Measurements from ENCODE around the gene SPCS1.
"Not testable (repeated sequence)": the region's sequence is repeated elsewhere in the genome, so short reads cannot be mapped to it uniquely, and the experiment has no call there.

The SPCS1 gene

DNA sequence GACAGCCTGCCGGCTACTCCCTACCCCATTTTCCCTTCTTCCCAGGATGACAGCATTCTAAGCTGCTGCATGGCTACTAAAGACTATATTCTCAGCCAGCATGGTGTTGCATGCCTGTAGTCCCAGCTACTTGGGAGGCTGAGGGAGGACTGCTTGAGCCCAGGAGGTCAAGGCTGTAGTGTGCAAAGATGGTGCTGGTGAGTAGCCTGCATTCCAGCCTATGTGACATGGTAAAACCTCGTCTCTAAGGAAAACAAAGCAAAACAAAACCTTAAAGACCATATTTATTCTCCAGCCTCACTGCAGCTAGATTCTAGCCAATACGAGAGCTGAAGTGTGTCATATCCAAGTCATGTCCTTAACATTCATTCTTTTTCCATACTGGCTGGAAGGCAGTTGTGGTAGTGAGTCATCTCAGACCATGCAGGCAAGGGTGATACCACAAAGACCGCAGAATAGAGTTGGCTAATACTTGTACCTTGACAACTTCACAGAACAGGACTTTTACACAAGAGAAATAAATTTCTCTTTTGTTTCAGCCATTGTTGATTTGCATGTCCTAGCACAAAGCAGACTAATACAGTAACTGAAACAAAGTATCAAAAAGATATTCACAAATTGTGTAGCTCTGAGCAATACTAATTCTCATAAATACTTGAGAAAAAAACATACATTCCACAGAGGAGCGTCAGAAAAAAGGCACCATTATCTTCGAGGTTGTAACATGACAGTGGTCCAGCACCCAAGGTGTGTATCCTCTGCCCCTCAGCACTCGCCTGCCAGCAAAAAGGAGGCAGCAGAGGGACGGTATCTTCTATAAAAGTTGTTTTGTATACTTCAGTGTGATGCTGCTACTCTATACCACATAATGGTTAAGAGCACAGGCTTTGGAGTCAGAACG lies 35.0 kb upstream of the SPCS1 start:
- no peak overlapping the region for H3K9ac ChIP-seq (ENCODE audit: low read depth, low read length)
- DNase-seq: no peak
- H3K36me3 ChIP-seq (ENCODE audit: insufficient read depth, low read length): peaks cover 75% of the 10 kb centered on the region

DNA sequence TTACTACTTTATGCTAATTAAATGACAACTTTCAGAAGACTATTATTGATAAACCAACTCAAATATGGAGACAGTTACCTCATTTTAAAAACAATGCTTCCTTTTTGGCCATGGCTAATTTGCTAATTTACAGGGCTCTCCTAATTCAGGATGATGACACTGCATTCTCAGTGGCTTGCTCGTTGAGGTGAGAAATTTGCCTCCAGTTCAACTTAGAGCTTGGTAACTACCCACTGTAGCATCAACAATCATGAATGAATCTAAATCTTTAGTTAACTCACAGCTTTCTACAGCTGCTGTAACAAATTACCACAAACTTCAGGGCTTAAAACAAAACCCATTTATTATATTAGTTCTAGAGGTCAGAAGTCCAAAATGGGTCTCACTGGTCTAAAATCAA lies 34.2 kb upstream of the SPCS1 start:
- Histone ChIP-seq H2AFZ (ENCODE audit: low read depth, low read length) (no peak overlapping the region), H3K4me3 (ENCODE audit: low read depth in 1 of 2, low read length in 2 of 2) (no peak overlapping the region), H3K9ac (ENCODE audit: low read depth, low read length) (no peak overlapping the region), H3K4me2 (ENCODE audit: insufficient read depth, low read length) (no peak overlapping the region), H4K20me1 (ENCODE audit: insufficient read depth, low read length) (peaks cover 20% of the 10 kb centered on the region; the same call in 1 of the 2 replicates), H3K36me3 (ENCODE audit: insufficient read depth, low read length) (peaks cover 74% of the 10 kb centered on the region), H3K4me1 (ENCODE audit: insufficient read depth, low read length) (no peaks in the 10 kb centered on the region), H3K27me3 (ENCODE audit: insufficient read depth, low read length, poor library complexity) (no peaks in the 10 kb centered on the region), H3K79me2 (ENCODE audit: insufficient read depth, low read length) (peaks cover 74% of the 10 kb centered on the region), H3K27ac (ENCODE audit: low read length) (no peak overlapping the region), H3K9me3 (ENCODE audit: insufficient read depth, low read length, severe bottlenecking) (no peaks in the 10 kb centered on the region)
- ATAC-seq (ENCODE audit: insufficient read depth, low read depth) (no peak), DNase-seq (no peak)
- TF ChIP-seq EZH2 (IDR thresholded peaks at IDR 0.05; ENCODE audit: borderline replicate concordance, low read depth, low read length, severe bottlenecking): no peak
- TF ChIP-seq, protein P1, sequence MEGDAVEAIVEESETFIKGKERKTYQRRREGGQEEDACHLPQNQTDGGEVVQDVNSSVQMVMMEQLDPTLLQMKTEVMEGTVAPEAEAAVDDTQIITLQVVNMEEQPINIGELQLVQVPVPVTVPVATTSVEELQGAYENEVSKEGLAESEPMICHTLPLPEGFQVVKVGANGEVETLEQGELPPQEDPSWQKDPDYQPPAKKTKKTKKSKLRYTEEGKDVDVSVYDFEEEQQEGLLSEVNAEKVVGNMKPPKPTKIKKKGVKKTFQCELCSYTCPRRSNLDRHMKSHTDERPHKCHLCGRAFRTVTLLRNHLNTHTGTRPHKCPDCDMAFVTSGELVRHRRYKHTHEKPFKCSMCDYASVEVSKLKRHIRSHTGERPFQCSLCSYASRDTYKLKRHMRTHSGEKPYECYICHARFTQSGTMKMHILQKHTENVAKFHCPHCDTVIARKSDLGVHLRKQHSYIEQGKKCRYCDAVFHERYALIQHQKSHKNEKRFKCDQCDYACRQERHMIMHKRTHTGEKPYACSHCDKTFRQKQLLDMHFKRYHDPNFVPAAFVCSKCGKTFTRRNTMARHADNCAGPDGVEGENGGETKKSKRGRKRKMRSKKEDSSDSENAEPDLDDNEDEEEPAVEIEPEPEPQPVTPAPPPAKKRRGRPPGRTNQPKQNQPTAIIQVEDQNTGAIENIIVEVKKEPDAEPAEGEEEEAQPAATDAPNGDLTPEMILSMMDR (IDR thresholded peaks at IDR 0.05; ENCODE audit: borderline replicate concordance, extremely low read depth, low read length, poor library complexity, severe bottlenecking): no peak

More for the DNA sequence above, 35.0 kb upstream of the SPCS1 start:
- no peaks in the 10 kb centered on the region for H3K4me1 ChIP-seq (ENCODE audit: insufficient read depth, low read length)
- H3K4me2 ChIP-seq (ENCODE audit: insufficient read depth, low read length): no peak overlapping the region
- H4K20me1 ChIP-seq (ENCODE audit: insufficient read depth, low read length): peaks cover 15% of the 10 kb centered on the region; the same call in 1 of the 2 replicates
- no peaks in the 10 kb centered on the region for H3K9me3 ChIP-seq (ENCODE audit: insufficient read depth, low read length, severe bottlenecking)
- H3K79me2 ChIP-seq (ENCODE audit: insufficient read depth, low read length): peaks cover 72% of the 10 kb centered on the region
- H3K4me3 ChIP-seq (ENCODE audit: low read depth in 1 of 2, low read length in 2 of 2): no peak overlapping the region
- 0 out of 3 replicates have a peak, but pooled peaks have one; percentile 42 for ATAC-seq (ENCODE audit: insufficient read depth, low read depth)
- H3K27me3 ChIP-seq (ENCODE audit: insufficient read depth, low read length, poor library complexity): no peaks in the 10 kb centered on the region
- H2AFZ ChIP-seq (ENCODE audit: low read depth, low read length): no peak overlapping the region
- H3K27ac ChIP-seq (ENCODE audit: low read length): no peak overlapping the region
- TF ChIP-seq, protein P1 (IDR thresholded peaks at IDR 0.05; ENCODE audit: borderline replicate concordance, extremely low read depth, low read length, poor library complexity, severe bottlenecking): no peak
- TF ChIP-seq EZH2 (IDR thresholded peaks at IDR 0.05; ENCODE audit: borderline replicate concordance, low read depth, low read length, severe bottlenecking): no peak

DNA sequence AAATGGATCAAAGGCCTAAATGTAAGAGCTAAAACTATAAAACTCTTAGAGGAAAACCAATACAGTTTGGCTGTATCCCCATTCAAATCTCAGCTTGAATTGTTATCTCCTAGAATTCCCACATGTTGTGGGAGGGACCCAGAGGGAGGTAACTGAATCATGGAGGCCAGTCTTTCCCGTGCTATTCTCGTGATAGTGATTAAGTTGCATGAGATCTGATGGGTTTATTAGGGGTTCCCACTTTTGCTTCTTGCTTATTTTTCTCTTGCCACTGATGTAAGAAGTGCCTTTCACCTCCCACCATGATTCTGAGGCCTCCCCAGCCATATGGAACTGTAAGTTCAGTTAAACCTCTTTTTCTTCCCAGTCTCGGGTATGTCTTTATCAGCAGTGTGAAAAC lies 29.7 kb upstream of the SPCS1 start:
- ATAC-seq (ENCODE audit: insufficient read depth, low read depth); H3K9me3 ChIP-seq (ENCODE audit: insufficient read depth, low read length, severe bottlenecking): not testable (repeated sequence)

More for the DNA sequence above, 29.7 kb upstream of the SPCS1 start:
- Histone ChIP-seq H3K79me2 (ENCODE audit: insufficient read depth, low read length) (peaks cover 83% of the 10 kb centered on the region), H4K20me1 (ENCODE audit: insufficient read depth, low read length) (peaks cover 22% of the 10 kb centered on the region; the same call in 1 of the 2 replicates), H3K36me3 (ENCODE audit: insufficient read depth, low read length) (peaks cover 85% of the 10 kb centered on the region)
- H3K4me3 ChIP-seq (ENCODE audit: low read depth in 1 of 2, low read length in 2 of 2); H3K4me1 ChIP-seq (ENCODE audit: insufficient read depth, low read length); H2AFZ ChIP-seq (ENCODE audit: low read depth, low read length); H3K27ac ChIP-seq (ENCODE audit: low read length); H3K4me2 ChIP-seq (ENCODE audit: insufficient read depth, low read length); DNase-seq; H3K27me3 ChIP-seq (ENCODE audit: insufficient read depth, low read length, poor library complexity); H3K9ac ChIP-seq (ENCODE audit: low read depth, low read length): not testable (repeated sequence)

All from DND-41 (cell line).